ENCODE measurements around the gene RASSF8.

RASSF8 gene

DNA sequence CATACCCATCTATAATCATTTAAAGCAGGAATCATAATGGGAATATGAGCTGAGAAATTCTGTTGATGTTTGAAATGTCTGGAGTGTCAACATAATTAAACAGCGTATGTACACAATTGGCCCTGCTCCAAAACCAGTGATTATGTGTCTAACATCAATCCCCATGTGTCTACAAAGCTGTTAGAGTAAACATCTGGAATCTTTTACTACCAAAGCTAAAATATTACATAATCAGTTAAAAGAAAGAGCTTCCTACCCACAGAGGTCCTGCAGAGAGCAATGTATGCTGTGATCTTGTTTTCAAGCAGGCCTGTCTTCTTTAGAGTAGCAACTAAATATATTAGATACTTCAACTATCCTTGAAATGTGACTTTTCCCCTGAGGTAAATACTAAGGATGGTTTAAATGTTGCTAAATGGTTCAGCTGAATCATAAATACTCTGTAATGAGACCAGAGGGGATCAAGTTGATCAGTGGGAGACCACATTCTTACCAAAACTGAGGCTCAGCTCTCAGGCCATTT lies 74.3 kb downstream of the RASSF8 start:
- no peak for DNase-seq (ENCODE audit: low spot score)
- H3K36me3 Mint-ChIP-seq (ENCODE audit: low read depth): no peaks in the 10 kb centered on the region
- H3K27me3 Mint-ChIP-seq (ENCODE audit: low read depth): peaks cover 8% of the 10 kb centered on the region
- H3K9me3 Mint-ChIP-seq: no peaks in the 10 kb centered on the region
- H3K27ac Mint-ChIP-seq: no peak overlapping the region
- H3K4me1 Mint-ChIP-seq (ENCODE audit: low read depth): no peaks in the 10 kb centered on the region
- no peak overlapping the region for H3K4me3 Mint-ChIP-seq

GRCh38 chr12:26034371-26035142 lies 76.1 kb downstream of the RASSF8 start:
- H3K4me3 Mint-ChIP-seq: no peak overlapping the region
- H3K9me3 Mint-ChIP-seq: no peaks in the 10 kb centered on the region
- no peaks in the 10 kb centered on the region for H3K36me3 Mint-ChIP-seq (ENCODE audit: low read depth)
- no peak for DNase-seq (ENCODE audit: low spot score)
- H3K4me1 Mint-ChIP-seq (ENCODE audit: low read depth): no peaks in the 10 kb centered on the region
- peaks cover 11% of the 10 kb centered on the region for H3K27me3 Mint-ChIP-seq (ENCODE audit: low read depth)
- H3K27ac Mint-ChIP-seq: no peak overlapping the region

- no peak overlapping the region for H3K4me3 Mint-ChIP-seq
- no peaks in the 10 kb centered on the region for H3K36me3 Mint-ChIP-seq (ENCODE audit: low read depth)
- no peaks in the 10 kb centered on the region for H3K9me3 Mint-ChIP-seq
- H3K27me3 Mint-ChIP-seq (ENCODE audit: low read depth): peaks cover 9% of the 10 kb centered on the region
- no peaks in the 10 kb centered on the region for H3K4me1 Mint-ChIP-seq (ENCODE audit: low read depth)
- no peak overlapping the region for H3K27ac Mint-ChIP-seq
- no peak for DNase-seq (ENCODE audit: low spot score)
Measured at GRCh38 chr12:26036877-26037276, 78.4 kb downstream of the RASSF8 start.

- H3K4me3 Mint-ChIP-seq: no peak overlapping the region
- no peaks in the 10 kb centered on the region for H3K9me3 Mint-ChIP-seq
- DNase-seq (ENCODE audit: low spot score): no peak
- H3K4me1 Mint-ChIP-seq (ENCODE audit: low read depth): no peaks in the 10 kb centered on the region
- H3K27me3 Mint-ChIP-seq (ENCODE audit: low read depth): peaks cover 12% of the 10 kb centered on the region
- H3K27ac Mint-ChIP-seq: no peak overlapping the region
- H3K36me3 Mint-ChIP-seq (ENCODE audit: low read depth): no peaks in the 10 kb centered on the region
Measured at GRCh38 chr12:26037615-26038220, 79.2 kb downstream of the RASSF8 start.

- H3K4me1 Mint-ChIP-seq (ENCODE audit: low read depth): no peaks in the 10 kb centered on the region
- no peaks in the 10 kb centered on the region for H3K36me3 Mint-ChIP-seq (ENCODE audit: low read depth)
- DNase-seq (ENCODE audit: low spot score): no peak
- no peaks in the 10 kb centered on the region for H3K9me3 Mint-ChIP-seq
- H3K4me3 Mint-ChIP-seq: no peak overlapping the region
- H3K27ac Mint-ChIP-seq: no peak overlapping the region
- peaks cover 12% of the 10 kb centered on the region for H3K27me3 Mint-ChIP-seq (ENCODE audit: low read depth)
Measured at GRCh38 chr12:26042645-26043044, 84.2 kb downstream of the RASSF8 start.

- no peak overlapping the region for H3K27ac Mint-ChIP-seq
Measured at GRCh38 chr12:26043135-26044006, 84.9 kb downstream of the RASSF8 start.

GRCh38 chr12:26044007-26044394 lies 85.5 kb downstream of the RASSF8 start:
- Mint-ChIP-seq H3K36me3 (ENCODE audit: low read depth) (no peaks in the 10 kb centered on the region), H3K9me3 (no peaks in the 10 kb centered on the region), H3K27me3 (ENCODE audit: low read depth) (peaks cover 11% of the 10 kb centered on the region), H3K4me1 (ENCODE audit: low read depth) (no peaks in the 10 kb centered on the region), H3K4me3 (no peak overlapping the region), H3K27ac (no peak overlapping the region)
- DNase-seq (ENCODE audit: low spot score): no peak

More at GRCh38 chr12:26043135-26044006, 84.9 kb downstream of the RASSF8 start:
- Mint-ChIP-seq H3K36me3 (ENCODE audit: low read depth) (no peaks in the 10 kb centered on the region), H3K4me1 (ENCODE audit: low read depth) (no peaks in the 10 kb centered on the region), H3K4me3 (no peak overlapping the region), H3K9me3 (no peaks in the 10 kb centered on the region), H3K27me3 (ENCODE audit: low read depth) (peaks cover 12% of the 10 kb centered on the region)
- no peak for DNase-seq (ENCODE audit: low spot score)

GRCh38 chr12:26044592-26044991 lies 86.1 kb downstream of the RASSF8 start:
- Mint-ChIP-seq H3K27me3 (ENCODE audit: low read depth) (peaks cover 8% of the 10 kb centered on the region), H3K4me1 (ENCODE audit: low read depth) (no peaks in the 10 kb centered on the region), H3K9me3 (no peaks in the 10 kb centered on the region), H3K36me3 (ENCODE audit: low read depth) (no peaks in the 10 kb centered on the region), H3K27ac (no peak overlapping the region), H3K4me3 (no peak overlapping the region)
- no peak for DNase-seq (ENCODE audit: low spot score)

DNA sequence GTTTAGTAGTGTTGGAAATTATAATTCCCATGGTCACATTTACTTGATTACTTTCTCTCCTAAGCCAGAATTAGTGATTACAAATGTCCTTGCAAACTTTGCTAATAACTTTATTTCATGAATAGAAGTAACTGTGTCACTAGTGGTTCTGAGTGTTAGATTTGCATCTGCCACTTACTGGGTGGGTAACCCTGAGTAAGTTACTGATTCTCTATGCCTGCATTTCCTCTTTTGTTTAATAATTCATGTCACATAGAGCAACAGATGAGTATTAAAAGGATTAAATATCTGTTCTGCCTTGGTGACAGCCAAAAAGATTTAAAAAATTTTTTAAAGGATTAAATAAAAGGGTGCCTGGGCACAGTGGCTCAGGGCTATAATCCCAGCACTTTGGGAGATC lies 87.7 kb downstream of the RASSF8 start:
- no peaks in the 10 kb centered on the region for H3K9me3 Mint-ChIP-seq
- peaks cover 6% of the 10 kb centered on the region for H3K27me3 Mint-ChIP-seq (ENCODE audit: low read depth)
- H3K27ac Mint-ChIP-seq: no peak overlapping the region
- no peak overlapping the region for H3K4me3 Mint-ChIP-seq
- no peaks in the 10 kb centered on the region for H3K4me1 Mint-ChIP-seq (ENCODE audit: low read depth)
- H3K36me3 Mint-ChIP-seq (ENCODE audit: low read depth): no peaks in the 10 kb centered on the region
- DNase-seq (ENCODE audit: low spot score): no peak

DNA sequence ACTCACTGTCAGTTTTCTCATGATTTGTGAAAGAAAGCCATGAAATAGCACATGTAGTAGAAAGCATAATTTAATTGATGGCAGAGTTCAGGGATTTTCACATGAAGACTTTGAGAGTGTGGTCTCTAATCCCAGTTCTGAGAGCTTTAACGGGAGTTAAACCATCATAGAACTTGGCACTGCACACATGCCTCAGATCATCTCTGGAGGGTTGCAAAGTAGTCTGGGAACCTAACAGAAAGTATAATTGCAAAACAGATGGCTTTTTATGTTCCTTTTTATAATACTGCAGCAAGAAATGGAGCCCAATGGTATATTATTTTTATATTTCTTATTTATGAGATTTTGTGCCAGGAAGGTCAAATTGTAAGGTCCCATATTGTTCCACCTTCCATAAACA lies 88.4 kb downstream of the RASSF8 start:
- Mint-ChIP-seq H3K36me3 (ENCODE audit: low read depth) (no peaks in the 10 kb centered on the region), H3K27me3 (ENCODE audit: low read depth) (peaks cover 6% of the 10 kb centered on the region), H3K4me3 (no peak overlapping the region), H3K27ac (no peak overlapping the region), H3K4me1 (ENCODE audit: low read depth) (no peaks in the 10 kb centered on the region), H3K9me3 (no peaks in the 10 kb centered on the region)
- DNase-seq (ENCODE audit: low spot score): no peak

GRCh38 chr12:26047401-26048226 lies 89.1 kb downstream of the RASSF8 start:
- no peaks in the 10 kb centered on the region for H3K36me3 Mint-ChIP-seq (ENCODE audit: low read depth)
- no peaks in the 10 kb centered on the region for H3K4me1 Mint-ChIP-seq (ENCODE audit: low read depth)

GRCh38 chr12:26052652-26053051 lies 94.2 kb downstream of the RASSF8 start:
- no peak overlapping the region for H3K4me3 Mint-ChIP-seq
- no peaks in the 10 kb centered on the region for H3K36me3 Mint-ChIP-seq (ENCODE audit: low read depth)
- no peaks in the 10 kb centered on the region for H3K4me1 Mint-ChIP-seq (ENCODE audit: low read depth)
- H3K9me3 Mint-ChIP-seq: no peaks in the 10 kb centered on the region
- peaks cover 5% of the 10 kb centered on the region for H3K27me3 Mint-ChIP-seq (ENCODE audit: low read depth)
- H3K27ac Mint-ChIP-seq: no peak overlapping the region
- no peak for DNase-seq (ENCODE audit: low spot score)

More at GRCh38 chr12:26047401-26048226, 89.1 kb downstream of the RASSF8 start:
- H3K4me3 Mint-ChIP-seq: no peak overlapping the region
- H3K9me3 Mint-ChIP-seq: no peaks in the 10 kb centered on the region
- peaks cover 3% of the 10 kb centered on the region for H3K27me3 Mint-ChIP-seq (ENCODE audit: low read depth)
- no peak overlapping the region for H3K27ac Mint-ChIP-seq
- DNase-seq (ENCODE audit: low spot score): no peak

- H3K27me3 Mint-ChIP-seq (ENCODE audit: low read depth): peaks cover 5% of the 10 kb centered on the region
- no peaks in the 10 kb centered on the region for H3K36me3 Mint-ChIP-seq (ENCODE audit: low read depth)
- no peak overlapping the region for H3K27ac Mint-ChIP-seq
Measured at GRCh38 chr12:26054383-26054782, 95.9 kb downstream of the RASSF8 start.

More at GRCh38 chr12:26054383-26054782, 95.9 kb downstream of the RASSF8 start:
- no peak overlapping the region for H3K4me3 Mint-ChIP-seq
- no peaks in the 10 kb centered on the region for H3K9me3 Mint-ChIP-seq
- DNase-seq (ENCODE audit: low spot score): no peak
- H3K4me1 Mint-ChIP-seq (ENCODE audit: low read depth): no peaks in the 10 kb centered on the region
